Activated T-cell treated with anti-CD3 and anti-CD28 coated beads, Interleukin-2, amount 50 U/mL, for 4 hours (primary cell): ENCODE results near the gene TOMT. TPM values are rescaled to one million over a fixed set of nuclear protein-coding genes. Genes with fewer than 3 reads are reported as not detected.
"Not testable (repeated sequence)": the region's sequence is repeated elsewhere in the genome, so short reads cannot be mapped to it uniquely, and the experiment has no call there.

Experiments used
- ATAC-seq, 2 donors: fragments of 200-7000 bp; cut with Tn5 transposase; one replicate each; pipeline ENCODE4 v1.10.0; 2021
- DNase-seq: peaks from one replicate; pipeline ENCODE4 v3.0.0-alpha.2; 2020
- H3K27me3 Mint-ChIP-seq: one replicate; pipeline ENCODE4 v1.8.0; 2021; ENCODE audit warnings: low read depth, mixed read lengths
- H3K36me3 Mint-ChIP-seq: one replicate; pipeline ENCODE4 v1.8.0; 2022; ENCODE audit warnings: mixed read lengths; ENCODE audit not compliant: insufficient read depth
- H3K4me1 Mint-ChIP-seq: one replicate; pipeline ENCODE4 v1.8.0; 2021; ENCODE audit warnings: low read depth, mixed read lengths
- H3K4me3 Mint-ChIP-seq: one replicate; pipeline ENCODE4 v1.8.0; 2021; ENCODE audit warnings: mild to moderate bottlenecking, moderate library complexity, mixed read lengths
- H3K9me3 Mint-ChIP-seq: one replicate; pipeline ENCODE4 v1.8.0; 2021; ENCODE audit warnings: mixed read lengths
- total RNA-seq, 3 donors: library from RNA; stranded (reverse); gene quantifications; one replicate each; pipeline ENCODE4 v1.2.1, GENCODE V29; 2021

TOMT gene
- total RNA-seq, 3 donors from 2014 or later, result not detected

DNA sequence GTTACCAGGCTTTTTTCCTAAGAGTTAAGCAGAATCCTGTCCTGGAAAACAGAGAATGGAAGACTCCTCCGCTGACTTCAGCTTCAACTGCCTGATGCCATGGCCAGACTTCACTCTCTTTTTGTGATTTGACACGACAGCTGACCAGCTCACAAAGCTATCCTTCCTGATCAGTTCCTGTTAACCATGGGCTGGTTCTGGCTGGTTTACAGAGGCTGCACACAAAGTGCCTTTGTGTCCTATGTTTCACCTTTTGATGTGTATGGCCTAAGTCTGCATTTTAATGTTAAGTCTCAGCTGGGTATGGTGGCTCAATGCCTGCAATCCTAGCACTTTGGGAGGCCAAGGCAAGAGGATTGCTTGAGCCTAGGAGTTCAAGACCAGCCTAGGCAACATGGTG lies 40.9 kb downstream of the TOMT start:
- ATAC-seq (no peak), DNase-seq (no peak)
- Mint-ChIP-seq H3K36me3 (no peaks in the 10 kb centered on the region), H3K27me3 (peaks cover 4% of the 10 kb centered on the region), H3K4me1 (peaks cover 4% of the 10 kb centered on the region), H3K4me3 (no peak overlapping the region), H3K9me3 (no peaks in the 10 kb centered on the region)

DNA sequence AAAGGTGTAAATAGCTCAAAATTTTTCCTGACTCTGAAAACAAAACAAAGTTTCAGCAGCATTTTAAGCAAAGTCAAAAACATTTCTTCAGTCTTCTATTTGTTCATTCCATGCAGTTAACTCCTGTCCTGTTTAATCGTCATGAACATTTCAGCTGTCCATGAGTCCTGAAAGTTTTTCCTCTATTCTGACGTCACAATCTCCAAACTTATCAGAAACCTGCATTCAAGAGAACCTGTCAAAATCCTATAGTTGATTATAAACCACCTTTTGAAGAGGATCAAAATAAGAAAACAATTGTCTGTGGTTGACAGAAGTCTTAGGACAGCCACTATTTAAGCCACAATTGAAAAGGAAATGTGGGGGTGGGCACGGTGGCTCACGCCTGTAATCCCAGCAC lies 45.2 kb downstream of the TOMT start:
- no peaks in the 10 kb centered on the region for H3K36me3 Mint-ChIP-seq
- H3K4me1 Mint-ChIP-seq, result no peaks in the 10 kb centered on the region
- peaks cover 3% of the 10 kb centered on the region for H3K27me3 Mint-ChIP-seq
- no peaks in the 10 kb centered on the region for H3K9me3 Mint-ChIP-seq
- no peak for DNase-seq
- no peak overlapping the region for H3K4me3 Mint-ChIP-seq
- no peak for ATAC-seq

- H3K4me1 Mint-ChIP-seq, H3K36me3 Mint-ChIP-seq, ATAC-seq, DNase-seq, H3K9me3 Mint-ChIP-seq, H3K27me3 Mint-ChIP-seq, H3K4me3 Mint-ChIP-seq: not testable (repeated sequence)
These were observed 48.1 kb downstream of the TOMT start for GRCh38 chr11:72153874-72154273.

GRCh38 chr11:72154816-72155215 lies 49.1 kb downstream of the TOMT start:
- no peak for DNase-seq
- no peak for ATAC-seq
- Mint-ChIP-seq H3K9me3 (no peaks in the 10 kb centered on the region), H3K27me3 (peaks cover 10% of the 10 kb centered on the region), H3K4me3 (no peak overlapping the region), H3K36me3 (no peaks in the 10 kb centered on the region), H3K4me1 (no peaks in the 10 kb centered on the region)

- Mint-ChIP-seq H3K36me3 (no peaks in the 10 kb centered on the region), H3K9me3 (no peaks in the 10 kb centered on the region), H3K27me3 (peaks cover 11% of the 10 kb centered on the region), H3K4me3 (no peak overlapping the region), H3K4me1 (no peaks in the 10 kb centered on the region)
- DNase-seq (no peak), ATAC-seq (no peak)
These were observed 50.0 kb downstream of the TOMT start for GRCh38 chr11:72155751-72156150.

- Mint-ChIP-seq H3K4me1 (no peaks in the 10 kb centered on the region), H3K27me3 (peaks cover 11% of the 10 kb centered on the region), H3K9me3 (no peaks in the 10 kb centered on the region), H3K36me3 (no peaks in the 10 kb centered on the region), H3K4me3 (no peak overlapping the region)
- ATAC-seq, result no peak
- DNase-seq, result no peak
These were observed 51.4 kb downstream of the TOMT start for GRCh38 chr11:72157131-72157530.

Other genes with a start within 250 kb of the TOMT start
- gene DEFB131B, start 227.5 kb upstream of the TOMT start, total RNA-seq, result not detected
- gene XNDC1N, start 177.3 kb upstream of the TOMT start, total RNA-seq, result 10 to 100 TPM; 10.3 to 12.2 (median 10.5) TPM
- gene RNF121, start 176.9 kb upstream of the TOMT start, total RNA-seq, result 10 to 100 TPM; 38.3 to 46.0 (median 43.0) TPM
- 1 to 10 TPM; 7.9 to 9.8 (median 9.3) TPM for gene IL18BP, start 107.0 kb upstream of the TOMT start, total RNA-seq
- gene NUMA1, start 25.4 kb upstream of the TOMT start, total RNA-seq, result 10 to 100 TPM; 80.8 to 90.6 (median 85.3) TPM
- 1 to 10 TPM; 3.3 to 7.7 (median 7.3) TPM for gene LRRC51, start 25.1 kb upstream of the TOMT start, total RNA-seq
- 10 to 100 TPM; 77.6 to 82.1 (median 78.2) TPM for gene LAMTOR1, start 2.6 kb upstream of the TOMT start, total RNA-seq
- gene ANAPC15, start 6.8 kb downstream of the TOMT start, total RNA-seq, result 10 to 100 TPM; 56.2 to 68.9 (median 58.9) TPM
- not detected for gene FOLR3, start 29.8 kb downstream of the TOMT start, total RNA-seq
- under 1 TPM in 2 of 3 donors, not detected in 1; 0.20 to 0.24 TPM for gene FOLR1, start 86.2 kb downstream of the TOMT start, total RNA-seq
- gene FOLR2, start 110.9 kb downstream of the TOMT start, total RNA-seq, result not detected
- 10 to 100 TPM; 69.5 to 90.2 (median 79.5) TPM for gene INPPL1, start 118.8 kb downstream of the TOMT start, total RNA-seq
- gene PHOX2A, start 138.3 kb downstream of the TOMT start, total RNA-seq, result not detected